Karpas-422 (cell line): ENCODE data around the gene ARL15. TPM values are rescaled to one million over a fixed set of nuclear protein-coding genes. Genes with fewer than 3 reads are reported as not detected.

Experiments
- DNase-seq: peaks from one replicate; pipeline ENCODE4 v3.0.0-alpha.2; 2015
- H2AFZ ChIP-seq: fragments of 200-600 bp; sonication (generic); 2 replicates; pipeline ENCODE4 v1.6.1; 2014; ENCODE audit warnings: antibody characterized with exemption, low read length, mixed read lengths
- H3K27ac ChIP-seq: fragments of 200-600 bp; sonication (generic); 2 replicates; pipeline ENCODE4 v1.5.1; 2014; ENCODE audit warnings: mild to moderate bottlenecking, low read length, moderate library complexity
- H3K27me3 ChIP-seq: fragments of 200-600 bp; sonication (generic); 2 replicates; pipeline ENCODE4 v1.6.1; 2014; ENCODE audit warnings: low read length, mixed read lengths
- H3K36me3 ChIP-seq: fragments of 200-600 bp; sonication (generic); 2 replicates; pipeline ENCODE4 v1.6.1; 2014; ENCODE audit warnings: low read length, mixed read lengths; ENCODE audit not compliant: insufficient read depth
- H3K4me1 ChIP-seq: fragments of 200-600 bp; sonication (generic); 2 replicates; pipeline ENCODE4 v1.6.1; 2014; ENCODE audit warnings: mild to moderate bottlenecking, low read length, mixed read lengths
- H3K4me2 ChIP-seq: fragments of 200-600 bp; sonication (generic); 2 replicates; pipeline ENCODE4 v1.6.1; 2014; ENCODE audit warnings: low read length, low read depth, mild to moderate bottlenecking; ENCODE audit not compliant: poor library complexity, severe bottlenecking
- H3K4me3 ChIP-seq: fragments of 200-600 bp; sonication (generic); 2 replicates; pipeline ENCODE4 v1.5.1; 2014; ENCODE audit warnings: mild to moderate bottlenecking, antibody characterized with exemption, low read length, mixed read lengths
- H3K79me2 ChIP-seq: fragments of 200-600 bp; sonication (generic); 2 replicates; pipeline ENCODE4 v1.6.1; 2014; ENCODE audit warnings: mild to moderate bottlenecking, low read length, mixed read lengths
- H3K9ac ChIP-seq: fragments of 200-600 bp; sonication (generic); 2 replicates; pipeline ENCODE4 v1.6.0; 2014; ENCODE audit warnings: low read length
- H3K9me2 ChIP-seq: fragments of 200-600 bp; sonication (generic), shearing (Covaris generic); replicated peaks from 2 replicates; pipeline ENCODE4 v1.6.0; 2014; ENCODE audit warnings: mild to moderate bottlenecking, low read length, moderate library complexity; ENCODE audit not compliant: insufficient read depth
- H3K9me3 ChIP-seq: fragments of 300-700, 200-600 bp; sonication (generic); 2 replicates; pipeline ENCODE4 v1.6.1; 2014; ENCODE audit warnings: low read length, mixed read lengths
- H4K20me1 ChIP-seq: fragments of 200-600 bp; sonication (generic); 2 replicates; pipeline ENCODE4 v1.6.1; 2014; ENCODE audit warnings: mild to moderate bottlenecking, antibody characterized with exemption, low read length, low read depth; ENCODE audit not compliant: insufficient read depth
- total RNA-seq: library from RNA; depleted of rRNA; stranded (reverse); fragments of >200 nt; shearing (Covaris generic); gene quantifications from 2 replicates; pipeline ENCODE4 v1.2.3, GENCODE V29; 2014; ENCODE audit warnings: low replicate concordance

ARL15 gene
- total RNA-seq, 1 experiment from 2014 or later, result 10.7 TPM

DNA sequence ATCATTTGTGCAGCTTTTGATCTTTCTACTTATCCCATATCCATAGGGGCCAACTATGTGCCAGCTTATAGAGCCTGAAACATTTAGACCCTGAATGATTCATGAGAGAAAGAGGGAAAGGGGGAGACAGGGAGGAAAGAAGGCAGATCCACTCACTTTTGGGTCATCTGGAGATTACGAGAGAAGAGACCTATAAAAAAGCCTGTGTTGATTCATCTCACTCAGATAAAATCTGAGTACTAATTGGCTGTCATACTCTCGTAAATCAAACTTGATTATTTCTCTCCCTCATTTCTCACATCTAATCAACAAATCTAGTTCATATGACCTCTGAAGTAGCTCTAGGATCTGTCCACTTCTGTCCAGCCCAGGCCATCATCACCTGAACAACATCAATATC, 137.1 kb downstream of the ARL15 start:
- Histone ChIP-seq H4K20me1 (no peaks in the 10 kb centered on the region), H3K4me3 (no peak overlapping the region), H2AFZ (no peak overlapping the region)

DNA sequence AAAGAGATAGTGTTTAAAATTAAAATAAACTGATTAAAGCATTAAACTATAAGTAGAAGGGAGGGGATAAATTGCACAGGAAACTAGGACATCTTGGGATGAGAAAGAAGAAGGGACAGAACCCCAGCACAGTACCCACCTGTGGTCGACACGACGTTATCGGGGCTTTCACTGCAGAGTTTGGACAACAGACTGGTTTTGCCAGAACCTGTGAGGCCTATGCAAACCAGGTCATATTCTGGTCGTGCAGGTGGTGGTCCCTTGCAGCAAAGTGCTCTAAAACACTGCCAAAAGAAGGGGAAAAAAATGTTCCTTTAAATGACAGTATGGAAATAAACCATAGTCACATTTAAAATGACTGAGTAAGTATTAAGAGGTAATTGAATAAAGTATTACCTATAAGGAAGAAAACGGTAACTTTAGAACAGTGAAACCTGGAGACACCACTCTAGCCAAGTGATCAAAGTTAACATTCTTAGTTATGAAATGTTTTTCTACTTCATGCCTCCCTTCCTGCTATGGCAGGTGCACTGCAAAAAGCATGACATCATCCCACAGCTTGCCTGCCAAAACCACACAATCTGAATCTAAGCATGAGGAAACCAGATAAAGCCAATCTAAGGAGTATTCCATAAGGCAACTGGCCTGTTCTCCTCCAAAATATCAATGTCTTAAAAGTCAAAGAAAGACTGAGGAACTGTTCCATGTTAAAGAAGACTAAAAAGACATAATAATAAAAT, 138.6 kb downstream of the ARL15 start:
- no peak for DNase-seq
- no peaks in the 10 kb centered on the region for H4K20me1 ChIP-seq
- H3K4me3 ChIP-seq, result no peak overlapping the region
- H3K36me3 ChIP-seq, result no peaks in the 10 kb centered on the region
- no peaks in the 10 kb centered on the region for H3K4me1 ChIP-seq
- H3K9me3 ChIP-seq, result no peaks in the 10 kb centered on the region
- no peaks in the 10 kb centered on the region for H3K9me2 ChIP-seq
- H3K27me3 ChIP-seq, result 0 out of 2 replicates have a peak, but pooled peaks cover 2% of the 10 kb centered on the region
- no peak overlapping the region for H3K9ac ChIP-seq
- no peaks in the 10 kb centered on the region for H3K79me2 ChIP-seq
- no peak overlapping the region for H3K27ac ChIP-seq
- H3K4me2 ChIP-seq, result no peak overlapping the region
- H2AFZ ChIP-seq, result no peak overlapping the region

More for the DNA sequence above, 137.1 kb downstream of the ARL15 start:
- H3K27me3 ChIP-seq, result no peaks in the 10 kb centered on the region
- no peaks in the 10 kb centered on the region for H3K9me2 ChIP-seq
- H3K9me3 ChIP-seq, result no peaks in the 10 kb centered on the region
- H3K4me1 ChIP-seq, result no peaks in the 10 kb centered on the region
- no peaks in the 10 kb centered on the region for H3K36me3 ChIP-seq
- no peak overlapping the region for H3K27ac ChIP-seq
- H3K79me2 ChIP-seq, result no peaks in the 10 kb centered on the region
- DNase-seq, result no peak
- H3K9ac ChIP-seq, result no peak overlapping the region
- H3K4me2 ChIP-seq, result no peak overlapping the region

DNA sequence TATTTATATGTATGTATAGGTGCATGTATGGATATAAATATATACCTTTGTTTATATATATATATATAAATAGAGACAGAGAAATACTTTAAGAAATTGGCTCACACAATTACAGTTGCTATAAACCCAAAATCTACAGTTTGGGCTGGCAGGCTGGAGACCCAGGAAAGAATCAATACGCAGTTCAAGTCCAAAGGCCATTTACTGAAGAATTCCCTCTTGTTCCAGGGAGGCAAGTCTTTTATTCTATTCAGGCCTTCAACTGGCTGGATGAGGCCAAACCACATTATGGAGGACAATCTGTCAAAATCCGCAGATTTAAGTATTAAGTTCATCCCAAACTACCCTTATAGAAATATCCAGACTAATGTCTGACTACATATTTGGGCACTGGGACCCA, 144.7 kb downstream of the ARL15 start:
- Histone ChIP-seq H3K9me2 (no peaks in the 10 kb centered on the region), H3K36me3 (no peaks in the 10 kb centered on the region), H3K4me2 (no peak overlapping the region), H3K4me1 (no peaks in the 10 kb centered on the region), H3K9me3 (no peaks in the 10 kb centered on the region), H3K27me3 (0 out of 2 replicates have a peak, but pooled peaks cover 2% of the 10 kb centered on the region), H2AFZ (no peak overlapping the region), H3K27ac (no peak overlapping the region), H3K4me3 (no peak overlapping the region), H4K20me1 (no peaks in the 10 kb centered on the region), H3K9ac (no peak overlapping the region), H3K79me2 (no peaks in the 10 kb centered on the region)
- DNase-seq, result no peak

- no peak overlapping the region for H2AFZ ChIP-seq
- H3K9me2 ChIP-seq, result no peaks in the 10 kb centered on the region
- H3K36me3 ChIP-seq, result no peaks in the 10 kb centered on the region
- H3K79me2 ChIP-seq, result no peaks in the 10 kb centered on the region
- 0 out of 2 replicates have a peak, but pooled peaks cover 1% of the 10 kb centered on the region for H3K27me3 ChIP-seq
- H3K9ac ChIP-seq, result no peak overlapping the region
- no peak overlapping the region for H3K4me2 ChIP-seq
- DNase-seq, result no peak
- H4K20me1 ChIP-seq, result no peaks in the 10 kb centered on the region
- no peaks in the 10 kb centered on the region for H3K4me1 ChIP-seq
- H3K9me3 ChIP-seq, result no peaks in the 10 kb centered on the region
- H3K27ac ChIP-seq, result no peak overlapping the region
- H3K4me3 ChIP-seq, result no peak overlapping the region
These were observed 148.2 kb downstream of the ARL15 start for GRCh38 chr5:54162184-54162583.

DNA sequence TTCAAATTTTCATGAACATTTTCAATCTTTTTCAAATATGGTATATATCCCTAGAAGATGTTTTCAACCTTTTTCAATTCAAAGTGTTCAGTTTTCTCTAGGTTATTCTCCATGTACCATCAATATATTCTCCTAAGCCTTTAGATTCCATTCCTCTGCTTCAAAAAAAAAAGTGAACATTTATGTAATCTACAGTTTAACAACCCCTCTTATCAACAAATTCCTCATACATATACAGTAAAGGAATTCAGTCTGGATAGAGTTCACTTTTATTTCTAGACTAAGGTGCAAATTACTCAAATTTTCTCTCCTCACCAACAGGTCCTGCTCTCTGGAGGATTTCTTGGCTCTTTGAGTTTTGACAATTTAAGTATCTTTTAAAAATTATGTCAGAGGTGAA, 150.0 kb downstream of the ARL15 start:
- Histone ChIP-seq H3K9me3 (no peaks in the 10 kb centered on the region), H3K79me2 (no peaks in the 10 kb centered on the region)

DNA sequence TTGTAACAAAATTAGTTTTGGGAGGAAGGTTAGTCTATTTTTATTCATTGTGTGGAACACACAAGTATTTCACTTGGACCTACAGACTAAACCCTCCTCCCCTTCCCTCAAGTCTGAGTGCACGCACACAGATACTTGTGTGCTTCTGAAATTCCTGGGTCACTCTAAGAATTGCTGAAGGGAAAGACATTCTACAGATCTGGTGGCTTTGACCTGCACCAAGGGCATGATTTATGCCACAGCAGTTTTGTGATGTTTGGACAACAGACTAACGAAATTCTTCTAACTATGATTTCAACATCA, 150.5 kb downstream of the ARL15 start:
- DNase-seq, result no peak
- no peaks in the 10 kb centered on the region for H3K9me2 ChIP-seq
- H2AFZ ChIP-seq, result no peak overlapping the region
- no peak overlapping the region for H3K27ac ChIP-seq
- no peak overlapping the region for H3K4me3 ChIP-seq
- no peak overlapping the region for H3K9ac ChIP-seq
- H3K27me3 ChIP-seq, result no peaks in the 10 kb centered on the region
- H3K9me3 ChIP-seq, result no peaks in the 10 kb centered on the region
- H3K79me2 ChIP-seq, result no peaks in the 10 kb centered on the region
- H3K4me2 ChIP-seq, result no peak overlapping the region
- no peaks in the 10 kb centered on the region for H3K4me1 ChIP-seq
- H4K20me1 ChIP-seq, result no peaks in the 10 kb centered on the region
- no peaks in the 10 kb centered on the region for H3K36me3 ChIP-seq

More for the DNA sequence above, 150.0 kb downstream of the ARL15 start:
- Histone ChIP-seq H3K9me2 (no peaks in the 10 kb centered on the region), H3K27ac (no peak overlapping the region), H2AFZ (no peak overlapping the region), H3K4me3 (no peak overlapping the region), H3K27me3 (no peaks in the 10 kb centered on the region), H4K20me1 (no peaks in the 10 kb centered on the region), H3K4me1 (no peaks in the 10 kb centered on the region), H3K4me2 (no peak overlapping the region), H3K9ac (no peak overlapping the region), H3K36me3 (no peaks in the 10 kb centered on the region)
- no peak for DNase-seq

- no peaks in the 10 kb centered on the region for H3K27me3 ChIP-seq
- H3K4me2 ChIP-seq, result no peak overlapping the region
These were observed 151.1 kb downstream of the ARL15 start for GRCh38 chr5:54159153-54159892.

GRCh38 chr5:54156577-54156976, 153.8 kb downstream of the ARL15 start:
- Histone ChIP-seq H3K36me3 (no peaks in the 10 kb centered on the region), H2AFZ (no peak overlapping the region), H3K27me3 (no peaks in the 10 kb centered on the region), H3K9me2 (no peaks in the 10 kb centered on the region), H3K4me3 (no peak overlapping the region), H3K27ac (no peak overlapping the region), H4K20me1 (no peaks in the 10 kb centered on the region), H3K79me2 (no peaks in the 10 kb centered on the region), H3K9ac (no peak overlapping the region), H3K9me3 (no peaks in the 10 kb centered on the region), H3K4me1 (no peaks in the 10 kb centered on the region), H3K4me2 (no peak overlapping the region)
- DNase-seq, result no peak

More at GRCh38 chr5:54159153-54159892, 151.1 kb downstream of the ARL15 start:
- Histone ChIP-seq H3K4me3 (no peak overlapping the region), H3K9me2 (no peaks in the 10 kb centered on the region), H3K9me3 (no peaks in the 10 kb centered on the region), H4K20me1 (no peaks in the 10 kb centered on the region), H3K36me3 (no peaks in the 10 kb centered on the region), H3K9ac (no peak overlapping the region), H2AFZ (no peak overlapping the region), H3K4me1 (no peaks in the 10 kb centered on the region), H3K79me2 (no peaks in the 10 kb centered on the region), H3K27ac (no peak overlapping the region)
- no peak for DNase-seq
